ENCODE measurements around the gene SOX8.
"Not testable (repeated sequence)": the region's sequence is repeated elsewhere in the genome, so short reads cannot be mapped to it uniquely, and the experiment has no call there.

SOX8 gene

GRCh38 chr16:939941-940340 lies 41.6 kb upstream of the SOX8 start:
- H3K9ac ChIP-seq (ENCODE audit: low read depth in 1 of 2, low read length in 2 of 2): no peak overlapping the region
- H3K36me3 ChIP-seq (ENCODE audit: control insufficient read depth in 2 of 2, insufficient read depth in 2 of 2, low read length in 2 of 2): peaks cover 0 to 11% of the 10 kb centered on the region in 2 donors
- no peak overlapping the region for H3K27ac ChIP-seq (ENCODE audit: low read depth in 2 of 2, low read length in 2 of 2)
- no peak overlapping the region for H3K4me3 ChIP-seq (ENCODE audit: low read length in 2 of 2)
- H3K9me3 ChIP-seq (ENCODE audit: control insufficient read depth in 2 of 2, low read length in 2 of 2): peaks cover 5 to 6% of the 10 kb centered on the region in 2 donors
- no peaks in the 10 kb centered on the region for H3K4me1 ChIP-seq (ENCODE audit: control insufficient read depth in 2 of 2, insufficient read depth in 2 of 2, low read length in 2 of 2)
- no peaks in the 10 kb centered on the region for H3K27me3 ChIP-seq (ENCODE audit: control insufficient read depth in 2 of 2, insufficient read depth in 2 of 2, low read length in 2 of 2)

- H3K27ac ChIP-seq (ENCODE audit: low read depth in 2 of 2, low read length in 2 of 2): no peak overlapping the region
- H3K27me3 ChIP-seq (ENCODE audit: control insufficient read depth in 2 of 2, insufficient read depth in 2 of 2, low read length in 2 of 2): no peaks in the 10 kb centered on the region
- H3K9me3 ChIP-seq (ENCODE audit: control insufficient read depth in 2 of 2, low read length in 2 of 2): peaks cover 5 to 6% of the 10 kb centered on the region in 2 donors
- no peaks in the 10 kb centered on the region for H3K4me1 ChIP-seq (ENCODE audit: control insufficient read depth in 2 of 2, insufficient read depth in 2 of 2, low read length in 2 of 2)
- peaks cover 4 to 13% of the 10 kb centered on the region in 2 donors for H3K36me3 ChIP-seq (ENCODE audit: control insufficient read depth in 2 of 2, insufficient read depth in 2 of 2, low read length in 2 of 2)
- no peak overlapping the region for H3K9ac ChIP-seq (ENCODE audit: low read depth in 1 of 2, low read length in 2 of 2)
- no peak overlapping the region for H3K4me3 ChIP-seq (ENCODE audit: low read length in 2 of 2)
These were observed 39.0 kb upstream of the SOX8 start for GRCh38 chr16:942436-943060.

- no peak overlapping the region for H3K9ac ChIP-seq (ENCODE audit: low read depth in 1 of 2, low read length in 2 of 2)
- peaks cover 5 to 6% of the 10 kb centered on the region in 2 donors for H3K9me3 ChIP-seq (ENCODE audit: control insufficient read depth in 2 of 2, low read length in 2 of 2)
- H3K27me3 ChIP-seq (ENCODE audit: control insufficient read depth in 2 of 2, insufficient read depth in 2 of 2, low read length in 2 of 2): no peaks in the 10 kb centered on the region
- H3K27ac ChIP-seq (ENCODE audit: low read depth in 2 of 2, low read length in 2 of 2): no peak overlapping the region
- H3K4me1 ChIP-seq (ENCODE audit: control insufficient read depth in 2 of 2, insufficient read depth in 2 of 2, low read length in 2 of 2): no peaks in the 10 kb centered on the region
- H3K36me3 ChIP-seq (ENCODE audit: control insufficient read depth in 2 of 2, insufficient read depth in 2 of 2, low read length in 2 of 2): peaks cover 4 to 13% of the 10 kb centered on the region in 2 donors
- no peak overlapping the region for H3K4me3 ChIP-seq (ENCODE audit: low read length in 2 of 2)
These were observed 37.6 kb upstream of the SOX8 start for GRCh38 chr16:943971-944370.

- H3K27me3 ChIP-seq (ENCODE audit: control insufficient read depth in 2 of 2, insufficient read depth in 2 of 2, low read length in 2 of 2): no peaks in the 10 kb centered on the region
- no peak overlapping the region for H3K9ac ChIP-seq (ENCODE audit: low read depth in 1 of 2, low read length in 2 of 2)
- no peak overlapping the region for H3K27ac ChIP-seq (ENCODE audit: low read depth in 2 of 2, low read length in 2 of 2)
- H3K9me3 ChIP-seq (ENCODE audit: control insufficient read depth in 2 of 2, low read length in 2 of 2): peaks cover 5 to 6% of the 10 kb centered on the region in 2 donors
- H3K36me3 ChIP-seq (ENCODE audit: control insufficient read depth in 2 of 2, insufficient read depth in 2 of 2, low read length in 2 of 2): peaks cover 4 to 13% of the 10 kb centered on the region in 2 donors
- no peak overlapping the region for H3K4me3 ChIP-seq (ENCODE audit: low read length in 2 of 2)
- H3K4me1 ChIP-seq (ENCODE audit: control insufficient read depth in 2 of 2, insufficient read depth in 2 of 2, low read length in 2 of 2): no peaks in the 10 kb centered on the region
These were observed 36.1 kb upstream of the SOX8 start for GRCh38 chr16:945271-946047.

GRCh38 chr16:946048-946395 lies 35.5 kb upstream of the SOX8 start:
- H3K36me3 ChIP-seq (ENCODE audit: control insufficient read depth in 2 of 2, insufficient read depth in 2 of 2, low read length in 2 of 2): peaks cover 4 to 13% of the 10 kb centered on the region in 2 donors

GRCh38 chr16:947255-947921 lies 34.2 kb upstream of the SOX8 start:
- Histone ChIP-seq H3K9ac (ENCODE audit: low read depth in 1 of 2, low read length in 2 of 2) (no peak overlapping the region), H3K9me3 (ENCODE audit: control insufficient read depth in 2 of 2, low read length in 2 of 2) (peaks cover 2 to 3% of the 10 kb centered on the region in 2 donors), H3K36me3 (ENCODE audit: control insufficient read depth in 2 of 2, insufficient read depth in 2 of 2, low read length in 2 of 2) (peaks cover 4 to 13% of the 10 kb centered on the region in 2 donors), H3K27me3 (ENCODE audit: control insufficient read depth in 2 of 2, insufficient read depth in 2 of 2, low read length in 2 of 2) (no peaks in the 10 kb centered on the region), H3K27ac (ENCODE audit: low read depth in 2 of 2, low read length in 2 of 2) (no peak overlapping the region), H3K4me3 (ENCODE audit: low read length in 2 of 2) (no peak overlapping the region), H3K4me1 (ENCODE audit: control insufficient read depth in 2 of 2, insufficient read depth in 2 of 2, low read length in 2 of 2) (no peaks in the 10 kb centered on the region)

More at GRCh38 chr16:946048-946395, 35.5 kb upstream of the SOX8 start:
- H3K9ac ChIP-seq (ENCODE audit: low read depth in 1 of 2, low read length in 2 of 2): no peak overlapping the region
- peaks cover 5 to 6% of the 10 kb centered on the region in 2 donors for H3K9me3 ChIP-seq (ENCODE audit: control insufficient read depth in 2 of 2, low read length in 2 of 2)
- no peaks in the 10 kb centered on the region for H3K27me3 ChIP-seq (ENCODE audit: control insufficient read depth in 2 of 2, insufficient read depth in 2 of 2, low read length in 2 of 2)
- H3K4me1 ChIP-seq (ENCODE audit: control insufficient read depth in 2 of 2, insufficient read depth in 2 of 2, low read length in 2 of 2): no peaks in the 10 kb centered on the region
- no peak overlapping the region for H3K27ac ChIP-seq (ENCODE audit: low read depth in 2 of 2, low read length in 2 of 2)
- no peak overlapping the region for H3K4me3 ChIP-seq (ENCODE audit: low read length in 2 of 2)

GRCh38 chr16:947922-948303 lies 33.7 kb upstream of the SOX8 start:
- H3K9me3 ChIP-seq (ENCODE audit: control insufficient read depth in 2 of 2, low read length in 2 of 2); H3K4me3 ChIP-seq (ENCODE audit: low read length in 2 of 2); H3K27ac ChIP-seq (ENCODE audit: low read depth in 2 of 2, low read length in 2 of 2); H3K9ac ChIP-seq (ENCODE audit: low read depth in 1 of 2, low read length in 2 of 2); H3K4me1 ChIP-seq (ENCODE audit: control insufficient read depth in 2 of 2, insufficient read depth in 2 of 2, low read length in 2 of 2); H3K27me3 ChIP-seq (ENCODE audit: control insufficient read depth in 2 of 2, insufficient read depth in 2 of 2, low read length in 2 of 2): not testable (repeated sequence)
- H3K36me3 ChIP-seq (ENCODE audit: control insufficient read depth in 2 of 2, insufficient read depth in 2 of 2, low read length in 2 of 2): peaks cover 4 to 13% of the 10 kb centered on the region in 2 donors

GRCh38 chr16:948767-949166 lies 32.8 kb upstream of the SOX8 start:
- not testable (repeated sequence) for H3K9me3 ChIP-seq (ENCODE audit: control insufficient read depth in 2 of 2, low read length in 2 of 2); H3K27ac ChIP-seq (ENCODE audit: low read depth in 2 of 2, low read length in 2 of 2); H3K9ac ChIP-seq (ENCODE audit: low read depth in 1 of 2, low read length in 2 of 2); H3K4me3 ChIP-seq (ENCODE audit: low read length in 2 of 2); H3K27me3 ChIP-seq (ENCODE audit: control insufficient read depth in 2 of 2, insufficient read depth in 2 of 2, low read length in 2 of 2); H3K4me1 ChIP-seq (ENCODE audit: control insufficient read depth in 2 of 2, insufficient read depth in 2 of 2, low read length in 2 of 2)
- peaks cover 4 to 13% of the 10 kb centered on the region in 2 donors for H3K36me3 ChIP-seq (ENCODE audit: control insufficient read depth in 2 of 2, insufficient read depth in 2 of 2, low read length in 2 of 2)

- not testable (repeated sequence) for H3K27ac ChIP-seq (ENCODE audit: low read depth in 2 of 2, low read length in 2 of 2); H3K9ac ChIP-seq (ENCODE audit: low read depth in 1 of 2, low read length in 2 of 2); H3K27me3 ChIP-seq (ENCODE audit: control insufficient read depth in 2 of 2, insufficient read depth in 2 of 2, low read length in 2 of 2); H3K4me3 ChIP-seq (ENCODE audit: low read length in 2 of 2); H3K4me1 ChIP-seq (ENCODE audit: control insufficient read depth in 2 of 2, insufficient read depth in 2 of 2, low read length in 2 of 2); H3K9me3 ChIP-seq (ENCODE audit: control insufficient read depth in 2 of 2, low read length in 2 of 2)
- peaks cover 4 to 14% of the 10 kb centered on the region in 2 donors for H3K36me3 ChIP-seq (ENCODE audit: control insufficient read depth in 2 of 2, insufficient read depth in 2 of 2, low read length in 2 of 2)
These were observed 30.6 kb upstream of the SOX8 start for GRCh38 chr16:950733-951573.

Data from mucosa of rectum (tissue), 2 donors.